HG02885 (cell line): ENCODE measurements around the gene JHY.

ENCODE experiments used
- ATAC-seq: cut with Tn5 transposase; IDR thresholded peaks from one replicate; pipeline ENCODE4 v1.9.1; 2021; ENCODE audit warnings: mild to moderate bottlenecking; ENCODE audit not compliant: unreplicated experiment, poor library complexity

Gene JHY

GRCh38 chr11:122869622-122870021 lies 12.9 kb upstream of the JHY start:
- ATAC-seq = no peak

GRCh38 chr11:122871302-122871701 lies 11.3 kb upstream of the JHY start:
- ATAC-seq = no peak

GRCh38 chr11:122872046-122872445 lies 10.5 kb upstream of the JHY start:
- no peak for ATAC-seq

GRCh38 chr11:122874991-122875390 lies 7.6 kb upstream of the JHY start:
- peak; percentile 85 for ATAC-seq

- no peak for ATAC-seq
These were observed 4.8 kb upstream of the JHY start for GRCh38 chr11:122877732-122878131.

- no peak for ATAC-seq
These were observed 2.8 kb upstream of the JHY start for GRCh38 chr11:122879785-122880184.

GRCh38 chr11:122882857-122883645 lies 492 bp downstream of the JHY start:
- peak; percentile 72 for ATAC-seq

- ATAC-seq = no peak
These were observed 1.1 kb downstream of the JHY start for GRCh38 chr11:122883646-122883979.

GRCh38 chr11:122888162-122888561 lies 5.6 kb downstream of the JHY start:
- ATAC-seq = no peak

- no peak for ATAC-seq
These were observed 10.6 kb downstream of the JHY start for GRCh38 chr11:122893131-122893530.

- no peak for ATAC-seq
These were observed 13.0 kb downstream of the JHY start for GRCh38 chr11:122895563-122895962.

GRCh38 chr11:122897606-122898210 lies 15.1 kb downstream of the JHY start:
- no peak for ATAC-seq

- no peak for ATAC-seq
These were observed 16.2 kb downstream of the JHY start for GRCh38 chr11:122898799-122899198.

- ATAC-seq = no peak
These were observed 18.1 kb downstream of the JHY start for GRCh38 chr11:122900587-122901202.

GRCh38 chr11:122902951-122903350 lies 20.4 kb downstream of the JHY start:
- ATAC-seq = no peak

- ATAC-seq = no peak
These were observed 28.2 kb downstream of the JHY start for GRCh38 chr11:122910775-122911174.

GRCh38 chr11:122917311-122917710 lies 34.8 kb downstream of the JHY start:
- ATAC-seq = no peak

GRCh38 chr11:122918734-122919133 lies 36.2 kb downstream of the JHY start:
- ATAC-seq = no peak

- ATAC-seq = no peak
These were observed 38.0 kb downstream of the JHY start for GRCh38 chr11:122920579-122920978.

GRCh38 chr11:122922893-122923292 lies 40.3 kb downstream of the JHY start:
- no peak for ATAC-seq

GRCh38 chr11:122923302-122923701 lies 40.7 kb downstream of the JHY start:
- ATAC-seq = no peak

GRCh38 chr11:122931510-122931909 lies 49.0 kb downstream of the JHY start:
- ATAC-seq = no peak
